HepG2 (cell line): ENCODE data around the gene TMEM238. TPM values are rescaled to one million over a fixed set of nuclear protein-coding genes. Genes with fewer than 3 reads are reported as not detected.
A peak's percentile ranks its signal among the peaks of the same experiment; 100 is the strongest.

Source experiments
- BCLAF1 ChIP-seq: fragments of 450-650 bp; IDR thresholded peaks from 2 replicates; pipeline ENCODE4 v1.6.1; 2017; ENCODE audit warnings: mild to moderate bottlenecking
- CEBPB ChIP-seq: IDR thresholded peaks from 2 replicates; pipeline ENCODE4 v1.6.1; 2011; ENCODE audit warnings: low read depth, low read length, improper control_type of control experiment, borderline replicate concordance
- ESRRA ChIP-seq: sonication (generic); formaldehyde crosslinking; IDR thresholded peaks from 2 replicates; pipeline ENCODE4 v1.5.1; 2020; ENCODE audit warnings: mild to moderate bottlenecking, low read depth, missing genetic modification reagents
- GLMP ChIP-seq: sonication (generic); formaldehyde crosslinking; IDR thresholded peaks from 2 replicates; pipeline ENCODE4 v1.9.0; 2021; ENCODE audit warnings: missing genetic modification reagents, mild to moderate bottlenecking, borderline replicate concordance
- HNRNPK ChIP-seq: fragments of 200-400 bp; formaldehyde crosslinking; IDR thresholded peaks from 2 replicates; pipeline ENCODE4 v1.6.1; 2018; ENCODE audit warnings: low read length, low read depth, moderate library complexity, mild to moderate bottlenecking; ENCODE audit not compliant: poor library complexity, severe bottlenecking
- LCORL ChIP-seq, 2 experiments: fragments of 450-650 bp in 1 of 2; sonication (generic) in 1 of 2; formaldehyde crosslinking in 1 of 2; IDR thresholded peaks; 2 replicates each; pipeline versions ENCODE4 v1.5.0 to v1.6.1; 2017 to 2020; ENCODE audit warnings: antibody characterized with exemption in 1 of 2, missing genetic modification reagents in 1 of 2
- NONO ChIP-seq, 2 experiments: fragments of 450-650 bp in 1 of 2; sonication (generic) in 1 of 2; formaldehyde crosslinking in 1 of 2; IDR thresholded peaks in 1 of 2; conservative IDR thresholded peaks in 1 of 2; 2 replicates each; pipeline versions ENCODE4 v1.6.1 to v1.8.0; 2017 to 2022; ENCODE audit warnings: mild to moderate bottlenecking in 1 of 2, missing genetic modification reagents in 1 of 2, moderate library complexity in 1 of 2
- PLRG1 ChIP-seq: fragments of 450-650 bp; conservative IDR thresholded peaks from 2 replicates; pipeline ENCODE4 v1.6.1; 2016
- SRY ChIP-seq: sonication (generic); formaldehyde crosslinking; IDR thresholded peaks from 2 replicates; pipeline ENCODE4 v1.8.0; 2022; ENCODE audit warnings: mild to moderate bottlenecking, missing genetic modification reagents
- ZBTB21 ChIP-seq: sonication (generic); formaldehyde crosslinking; IDR thresholded peaks from 2 replicates; pipeline ENCODE4 v1.4.0; 2020; ENCODE audit warnings: missing genetic modification reagents
- ZHX2 ChIP-seq, 2 experiments: sonication (generic) in 1 of 2; formaldehyde crosslinking in 1 of 2; IDR thresholded peaks; 2 replicates each; pipeline versions ENCODE4 v1.6.1 to v1.9.0; 2014 to 2022; ENCODE audit warnings: antibody characterized with exemption in 1 of 2, borderline replicate concordance in 1 of 2, inconsistent platforms in 1 of 2, low read depth in 1 of 2, missing genetic modification reagents in 1 of 2
- ZNF17 ChIP-seq: sonication (generic); formaldehyde crosslinking; IDR thresholded peaks from 2 replicates; pipeline ENCODE4 v1.5.0; 2020; ENCODE audit warnings: mild to moderate bottlenecking, missing genetic modification reagents
- ZNF382 ChIP-seq: sonication (generic); formaldehyde crosslinking; IDR thresholded peaks from 2 replicates; pipeline ENCODE4 v1.5.0; 2020; ENCODE audit warnings: missing genetic modification reagents, mild to moderate bottlenecking, borderline replicate concordance
- ZNF513 ChIP-seq: sonication (generic); formaldehyde crosslinking; conservative IDR thresholded peaks from 2 replicates; pipeline ENCODE4 v1.5.0; 2020; ENCODE audit warnings: missing genetic modification reagents
- ZNF597 ChIP-seq: sonication (generic); formaldehyde crosslinking; IDR thresholded peaks from 2 replicates; pipeline ENCODE4 v1.5.0; 2020; ENCODE audit warnings: missing genetic modification reagents
- polyA plus RNA-seq, 8 experiments: library from polyadenylated mRNA; depleted of rRNA in 3 of 8; stranded (reverse) in 7 of 8; unstranded in 1 of 8; fragments of >200 nt; fragmentation: Illumina TruSeq in 4 of 8; extraction: Trizol in 4 of 8; gene quantifications; 2 replicates each; pipeline versions ENCODE4 v1.2.1 to v1.2.3, GENCODE V29; 2011 to 2016; ENCODE audit warnings: low read depth in 4 of 8, missing spikeins in 1 of 8, mixed read lengths in 1 of 8; ENCODE audit not compliant: insufficient read depth in 1 of 8
- total RNA-seq, 5 experiments: library from RNA; depleted of rRNA; stranded (reverse); fragments of >200 nt; fragmentation: Illumina TruSeq; extraction: Trizol; gene quantifications; 2 replicates each; pipeline ENCODE4 v1.2.3, GENCODE V29; 2016; ENCODE audit warnings: low read depth in 1 of 5

The TMEM238 gene
- total and polyA plus RNA-seq, 2 of the 13 experiments (the other 11 are each of a cell fraction or from before 2014, with no cell fraction given): not detected

- no peak for TF ChIP-seq ZNF513 (CRISPR knock-in tag)
- TF ChIP-seq NONO (IDR thresholded peaks at IDR 0.05): no peak
- peak; percentile 52; the same call in 1 of the 2 replicates for TF ChIP-seq NONO (CRISPR knock-in tag; conservative IDR thresholded peaks at IDR 0.05)
- no peak for TF ChIP-seq ZNF382 (CRISPR knock-in tag)
- TF ChIP-seq ZNF597 (CRISPR knock-in tag): no peak
- peak; percentile 54 for TF ChIP-seq HNRNPK
- TF ChIP-seq LCORL (IDR thresholded peaks at IDR 0.05): no peak
- TF ChIP-seq LCORL (CRISPR knock-in tag; IDR thresholded peaks at IDR 0.05): peak; percentile 37; the same call in 1 of the 2 replicates
- TF ChIP-seq ZBTB21 (CRISPR knock-in tag): no peak
- TF ChIP-seq PLRG1: no peak
- no peak for TF ChIP-seq GLMP (CRISPR knock-in tag)
- TF ChIP-seq ZHX2 (IDR thresholded peaks at IDR 0.05; ENCODE audit: low read depth): no peak
- TF ChIP-seq ZHX2 (CRISPR knock-in tag; IDR thresholded peaks at IDR 0.05; ENCODE audit: borderline replicate concordance): no peak
- TF ChIP-seq SRY: no peak
- no peak for TF ChIP-seq ESRRA (CRISPR knock-in tag)
- no peak for TF ChIP-seq CEBPB
- TF ChIP-seq ZNF17 (CRISPR knock-in tag): no peak
- TF ChIP-seq BCLAF1: no peak
Measured at GRCh38 chr19:55340784-55341147, 43.3 kb downstream of the TMEM238 start (continued).
